8988T (cell line): Measurements from ENCODE around the gene MN1.

Experiments used
- DNase-seq: peaks from one replicate; pipeline ENCODE4 v3.0.0; 2011

The MN1 gene

GRCh38 chr22:27801616-27802345 lies at the start of gene MN1:
TSS of gene MN1 (minus strand) at chr22:27801756. CDS start at chr22:27800543, 1,213 bp downstream.
- DNase-seq, result peak; percentile 81

DNA sequence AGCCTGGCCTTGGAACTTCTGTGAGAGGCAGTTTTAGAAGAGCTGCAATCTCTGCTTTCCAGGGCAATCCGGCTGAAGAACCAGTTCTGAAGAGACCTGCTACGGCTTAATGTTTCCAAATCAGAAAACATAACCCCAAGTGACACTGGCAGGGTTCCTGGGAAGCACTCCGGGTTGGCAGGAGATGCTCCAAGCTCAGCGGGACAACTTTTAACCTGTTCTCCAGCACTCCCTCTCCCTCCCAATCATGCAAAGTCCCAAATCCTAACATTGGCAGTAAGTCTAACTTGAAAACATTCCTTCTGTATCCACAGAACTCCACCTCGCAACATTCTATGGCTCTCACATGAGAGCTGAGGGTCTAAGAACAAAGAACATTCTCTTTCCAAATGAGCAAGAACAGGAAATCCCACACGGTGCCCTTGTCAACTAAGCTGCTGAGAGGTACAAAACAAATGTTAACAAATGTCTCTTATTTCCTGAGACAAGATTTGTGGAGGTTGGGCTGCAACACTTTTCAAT lies 48.5 kb upstream of the MN1 start:
- DNase-seq, result no peak

GRCh38 chr22:27848005-27848404 lies 46.4 kb upstream of the MN1 start:
- no peak for DNase-seq

DNA sequence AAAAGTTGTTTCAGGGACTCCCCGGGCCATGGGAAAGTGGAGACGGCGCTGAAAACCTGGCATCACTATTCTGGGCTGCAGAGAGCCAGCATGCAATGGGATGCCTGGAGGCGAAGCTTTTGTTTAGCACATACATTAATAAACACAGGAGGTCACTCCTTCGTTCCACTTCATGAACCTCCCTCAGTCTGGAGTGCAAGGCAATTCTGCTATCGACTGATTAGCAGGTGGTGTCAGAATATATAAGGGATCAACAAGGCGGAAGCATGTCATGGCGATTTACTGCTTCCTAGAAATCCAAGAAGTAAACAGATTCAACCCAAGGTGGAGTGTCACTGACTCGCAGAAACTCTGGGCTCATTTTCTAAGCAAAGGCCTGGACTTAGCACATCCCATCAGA lies 45.4 kb upstream of the MN1 start:
- no peak for DNase-seq

DNA sequence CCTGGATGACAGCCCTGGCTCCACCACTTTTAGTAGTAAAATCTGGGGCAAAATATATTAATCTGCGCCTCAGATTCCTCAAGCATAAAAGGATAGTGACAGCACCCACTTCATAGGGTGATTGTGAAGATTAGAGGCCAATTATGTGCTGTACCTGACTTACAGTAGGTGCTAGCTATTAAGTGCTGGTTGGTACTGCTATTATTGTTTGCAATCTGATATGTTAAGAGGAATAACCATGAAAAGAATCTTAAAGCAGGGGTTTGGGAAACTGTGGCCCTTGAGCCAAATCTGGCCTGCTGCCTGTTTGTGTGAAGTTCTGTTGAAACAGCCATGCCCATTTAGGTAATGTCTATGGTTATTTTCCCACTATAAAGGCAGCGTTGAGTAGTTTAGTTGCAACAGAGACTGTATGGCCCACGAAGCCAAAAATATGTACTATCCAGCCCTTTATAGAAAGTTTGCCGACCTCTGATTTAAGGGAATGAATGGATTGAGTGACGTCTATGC lies 44.7 kb upstream of the MN1 start:
- DNase-seq, result no peak

- no peak for DNase-seq
Observed at GRCh38 chr22:27845644-27846043, 44.1 kb upstream of the MN1 start.

DNA sequence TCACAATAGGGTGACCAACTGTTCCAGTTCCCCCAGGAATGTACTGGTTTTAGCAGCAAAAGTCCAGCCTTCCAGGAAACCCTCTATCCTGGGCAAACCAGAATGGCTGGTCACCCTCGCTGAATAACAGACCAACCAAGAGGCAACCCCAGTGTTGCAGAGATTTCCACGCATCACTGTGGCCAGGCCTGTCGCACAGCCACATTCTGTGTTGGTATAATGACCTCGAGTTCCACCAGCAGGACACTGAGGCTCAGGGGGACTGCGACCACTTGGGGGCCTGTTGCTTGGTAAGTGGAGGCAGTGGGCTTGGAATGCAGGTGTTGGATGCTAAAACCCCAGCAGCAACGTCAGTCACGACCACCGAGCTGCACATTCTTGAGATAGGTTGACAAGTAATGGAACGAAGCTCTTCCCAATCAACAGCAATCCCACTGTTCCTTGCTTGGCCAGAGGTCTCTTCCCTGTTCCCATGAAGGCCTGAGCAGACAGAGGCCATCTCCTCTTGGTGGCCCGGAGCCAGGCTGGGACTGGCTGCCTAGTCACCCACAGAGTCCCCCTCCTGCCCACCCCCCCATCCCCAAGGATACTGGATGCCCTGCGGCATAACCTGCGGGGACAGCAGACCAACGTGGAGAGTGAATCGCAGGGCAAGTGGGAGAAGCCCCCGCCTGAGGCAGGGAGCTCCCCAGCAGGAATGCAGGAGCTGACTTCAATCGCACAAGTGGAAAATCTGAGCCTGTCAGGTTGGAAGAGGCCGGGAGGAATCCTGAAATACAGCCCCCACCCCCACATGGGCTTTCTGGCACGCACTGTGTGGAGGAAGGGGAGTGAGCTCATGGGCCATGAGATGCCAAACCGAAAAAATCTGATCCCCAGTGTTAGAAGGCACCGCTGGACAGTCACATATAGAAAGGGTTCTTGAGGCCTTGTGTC lies 43.4 kb upstream of the MN1 start:
- DNase-seq, result no peak

DNA sequence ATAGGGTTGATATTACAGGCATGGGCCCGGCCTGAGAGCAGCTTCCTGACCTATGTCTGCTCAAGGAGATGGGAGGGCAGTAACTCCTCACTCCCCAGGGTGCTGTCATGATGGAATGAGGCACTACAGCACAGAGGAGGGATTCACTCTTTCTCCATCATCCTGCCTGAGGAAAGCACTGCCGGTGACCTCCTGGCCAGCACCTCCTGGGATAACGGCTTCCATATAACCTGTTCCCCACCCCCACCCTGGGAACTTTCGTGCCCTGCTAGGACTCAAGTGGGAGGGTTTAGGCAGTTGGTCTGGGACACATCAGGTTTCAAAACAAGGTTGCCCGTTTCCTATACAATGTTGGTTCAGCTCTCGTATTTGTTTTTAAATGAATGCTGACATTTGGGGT lies 42.7 kb upstream of the MN1 start:
- DNase-seq, result no peak

- DNase-seq, result no peak
Observed at GRCh38 chr22:27843441-27843840, 41.9 kb upstream of the MN1 start.

DNA sequence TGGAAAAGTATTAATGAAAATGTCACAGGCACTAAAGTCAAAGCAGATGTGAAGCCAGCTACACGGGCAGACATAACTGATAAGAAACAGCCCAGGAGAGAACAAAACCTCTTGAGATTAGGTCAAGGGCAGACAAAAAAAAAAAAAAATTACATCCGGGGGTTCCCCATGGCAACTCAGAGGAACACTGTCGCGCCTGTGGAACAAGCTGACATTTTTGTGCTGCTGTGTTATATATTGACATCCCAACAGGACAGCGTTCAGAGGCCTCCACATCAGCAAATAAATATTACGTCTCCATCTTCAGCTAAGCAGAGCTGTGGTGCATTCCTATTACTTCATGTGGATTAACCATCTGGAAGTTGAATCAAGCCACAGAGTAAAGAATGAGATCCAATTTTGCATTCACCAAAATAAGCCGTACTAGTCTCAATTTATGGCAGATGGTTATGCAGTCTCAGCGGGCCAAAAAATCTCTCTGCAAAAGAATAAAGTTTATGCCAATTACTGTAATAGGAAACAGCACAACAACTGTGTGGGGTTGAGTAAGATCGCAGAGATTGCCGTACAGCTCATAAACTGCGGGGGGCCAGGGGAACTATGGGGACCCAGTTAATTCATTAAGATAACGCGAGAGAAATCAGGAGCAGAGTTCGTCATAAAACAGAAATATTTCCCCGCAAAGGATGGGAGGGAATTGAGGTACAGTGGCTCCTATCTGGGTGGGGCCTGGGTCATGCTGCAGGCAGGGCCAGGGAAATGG lies 41.3 kb upstream of the MN1 start:
- no peak for DNase-seq

DNA sequence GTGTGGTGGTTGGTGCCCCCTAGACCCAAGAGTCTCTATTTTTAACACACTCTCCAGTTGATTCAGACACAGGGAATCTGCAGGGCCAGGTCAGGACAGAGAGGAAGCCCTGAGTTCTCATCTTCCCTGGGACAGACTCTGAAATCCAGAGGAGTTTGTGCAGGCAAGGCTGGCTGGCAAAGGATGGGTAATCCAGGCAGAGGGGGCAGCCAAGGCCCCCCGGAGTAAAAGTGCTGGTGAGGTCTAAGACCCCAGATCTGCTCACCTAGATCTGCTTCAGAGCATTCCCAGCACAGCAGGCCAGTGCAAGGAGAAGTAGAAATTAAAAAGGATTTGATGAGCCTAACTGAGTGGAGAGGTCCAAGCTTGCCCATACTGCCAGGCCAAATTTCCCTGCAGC lies 40.6 kb upstream of the MN1 start:
- no peak for DNase-seq

- no peak for DNase-seq
Observed at GRCh38 chr22:27840436-27840835, 38.9 kb upstream of the MN1 start.

- no peak for DNase-seq
Observed at GRCh38 chr22:27839057-27839660, 37.6 kb upstream of the MN1 start.

- DNase-seq, result no peak
Observed at GRCh38 chr22:27836181-27836580, 34.6 kb upstream of the MN1 start.

DNA sequence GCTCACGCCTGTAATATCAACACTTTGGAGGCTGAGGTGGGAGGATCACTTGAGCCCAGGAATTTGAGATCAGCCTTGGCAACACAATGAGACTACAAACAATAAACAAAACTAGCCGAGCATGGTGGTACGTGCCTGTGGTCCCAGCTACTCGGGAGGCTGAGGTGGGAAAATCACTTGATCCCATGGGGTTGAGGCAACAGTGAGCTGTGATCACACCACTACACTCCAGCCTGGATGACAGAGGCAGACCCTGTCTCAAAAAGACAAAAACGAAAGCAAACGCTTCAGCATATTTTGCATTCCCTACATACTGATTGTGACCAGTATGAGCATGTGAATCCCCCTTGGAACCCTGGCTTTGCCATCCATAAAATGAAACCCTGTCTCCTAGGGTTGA lies 33.9 kb upstream of the MN1 start:
- DNase-seq, result no peak

GRCh38 chr22:27834364-27835185 lies 33.0 kb upstream of the MN1 start:
- no peak for DNase-seq

- no peak for DNase-seq
Observed at GRCh38 chr22:27833803-27834202, 32.2 kb upstream of the MN1 start.

- no peak for DNase-seq
Observed at GRCh38 chr22:27832606-27833005, 31.1 kb upstream of the MN1 start.

DNA sequence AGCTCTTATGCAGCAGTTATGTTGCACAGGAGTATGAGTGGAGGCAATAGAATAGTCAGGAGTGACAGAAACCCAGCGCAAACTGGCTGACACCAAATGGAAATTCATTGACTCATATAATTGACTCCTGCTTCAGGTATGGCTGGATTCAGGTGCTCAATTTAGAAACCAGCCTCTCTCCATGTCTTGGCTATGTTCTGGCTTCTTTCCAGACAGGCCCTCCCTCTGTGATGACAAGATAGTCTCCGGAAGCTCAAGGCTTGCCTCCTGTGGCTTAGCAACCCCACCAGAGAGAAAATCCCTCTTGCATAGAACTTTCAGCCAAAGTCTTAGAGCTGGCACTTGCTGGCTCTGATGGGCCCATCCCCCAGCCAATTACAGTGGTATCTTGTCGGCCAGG lies 28.1 kb upstream of the MN1 start:
- DNase-seq, result no peak

DNA sequence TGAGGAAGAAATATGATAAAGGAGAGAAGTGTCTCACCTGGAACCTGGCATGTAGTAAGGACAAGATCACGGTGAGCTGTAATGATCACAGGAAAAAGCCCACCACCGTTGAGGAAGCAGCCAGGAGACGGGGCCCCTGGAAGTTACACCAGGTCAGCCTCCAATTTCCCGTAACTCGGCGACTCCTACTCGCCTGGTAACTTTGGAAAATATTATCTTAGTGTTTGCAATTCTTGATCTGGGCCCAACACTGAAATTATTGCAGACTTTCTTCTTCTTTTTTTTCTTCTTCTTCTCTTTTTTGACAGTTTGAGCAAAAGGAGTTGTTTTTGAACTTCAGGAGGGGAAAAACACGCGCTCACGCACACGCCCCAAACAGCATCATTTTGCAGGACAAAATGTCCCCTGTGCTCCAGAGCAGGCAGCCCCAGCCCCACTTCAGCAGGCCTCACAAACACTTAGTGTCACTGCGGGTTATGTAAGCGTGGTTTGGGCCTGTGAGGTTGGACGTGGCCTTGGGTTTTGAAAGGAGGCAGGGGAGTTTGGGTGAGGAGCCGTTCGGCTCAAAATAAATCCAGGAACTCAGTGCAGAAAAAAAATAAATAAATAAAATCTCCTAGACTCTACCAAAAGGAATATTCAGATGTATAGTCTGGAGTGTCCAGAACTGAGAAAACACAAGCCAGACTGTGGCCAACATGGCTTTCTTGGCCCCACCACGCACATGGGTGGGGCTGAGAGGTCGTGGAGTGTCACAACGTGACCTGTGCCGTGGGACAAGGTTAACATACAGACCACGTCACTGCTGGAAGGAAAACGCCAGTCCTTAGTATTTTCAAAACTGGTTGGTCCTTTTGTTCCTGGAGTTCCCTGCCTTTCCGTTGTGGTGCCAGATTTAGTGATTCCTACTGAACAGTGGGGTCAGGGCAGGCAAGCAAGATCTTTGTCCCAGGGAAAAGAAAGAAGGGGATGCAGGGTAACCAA lies 26.3 kb upstream of the MN1 start:
- no peak for DNase-seq
